Common myeloid progenitor, CD34-positive (primary cell): ENCODE data around the gene TMPRSS11F.

Source experiments
- CTCF ChIA-PET: fragments of 350-600 bp; sonication (Branson Sonifier 250); formaldehyde crosslinking; loops from one replicate; lab custom pipeline; 2021; ENCODE audit warnings: antibody characterized with exemption; lab: Charles Lee
- POLR2A ChIA-PET: fragments of 350-600 bp; sonication (Branson Sonifier 250); formaldehyde crosslinking; loops from one replicate; lab custom pipeline; 2021; ENCODE audit warnings: antibody characterized with exemption; lab: Charles Lee
- DNase-seq, 3 donors: peaks; one replicate each; pipeline versions ENCODE4 v3.0.0 to v3.0.0-alpha.2; 2013
- H3K27ac ChIP-seq, 2 experiments: 1 replicate in 1 of 2; 2 replicates in 1 of 2; pipeline ENCODE4 v1.7.0; 2013; ENCODE audit warnings: inconsistent platforms in 2 of 2, low read length in 2 of 2, mild to moderate bottlenecking in 2 of 2, low read depth in 1 of 2, moderate library complexity in 1 of 2; ENCODE audit not compliant: severe bottlenecking in 2 of 2, insufficient read depth in 1 of 2, poor library complexity in 1 of 2
- H3K27me3 ChIP-seq, 5 experiments: replicated peaks in 2 of 5; 1 replicate in 3 of 5; 2 replicates in 2 of 5; pipeline versions ENCODE4 v1.6.1 to v1.7.0; 2013; ENCODE audit warnings: low read length in 4 of 5, mild to moderate bottlenecking in 2 of 5, moderate library complexity in 2 of 5, inconsistent platforms in 1 of 5; ENCODE audit not compliant: insufficient read depth in 5 of 5, control insufficient read depth in 4 of 5
- H3K36me3 ChIP-seq, 4 experiments: 1 replicate in 2 of 4; 2 replicates in 2 of 4; pipeline versions ENCODE4 v1.6.1 to v1.7.0; 2013; ENCODE audit warnings: low read length in 3 of 4, control low read depth in 1 of 4, mild to moderate bottlenecking in 1 of 4; ENCODE audit not compliant: control insufficient read depth in 4 of 4, insufficient read depth in 4 of 4
- H3K4me1 ChIP-seq, 4 experiments: 1 replicate in 3 of 4; 2 replicates in 1 of 4; pipeline versions ENCODE4 v1.6.1 to v1.7.1; 2013; ENCODE audit warnings: low read length in 3 of 4, mild to moderate bottlenecking in 3 of 4, control low read depth in 1 of 4, inconsistent platforms in 1 of 4, moderate library complexity in 1 of 4; ENCODE audit not compliant: control insufficient read depth in 4 of 4, insufficient read depth in 4 of 4; ENCODE audit errors: control extremely low read depth in 1 of 4
- H3K4me3 ChIP-seq, 7 experiments: 1 replicate in 4 of 7; 2 replicates in 3 of 7; pipeline versions ENCODE4 v1.5.1 to v1.7.0; 2013; ENCODE audit warnings: mild to moderate bottlenecking in 7 of 7, low read length in 6 of 7, moderate library complexity in 6 of 7, inconsistent platforms in 2 of 7, low read depth in 2 of 7, control low read depth in 1 of 7; ENCODE audit not compliant: insufficient read depth in 4 of 7, control insufficient read depth in 1 of 7; ENCODE audit errors: extremely low read depth in 1 of 7
- H3K9me3 ChIP-seq, 5 experiments: 1 replicate in 4 of 5; 2 replicates in 1 of 5; pipeline versions ENCODE4 v1.6.1 to v1.7.1; 2013; ENCODE audit warnings: low read length in 4 of 5, mild to moderate bottlenecking in 2 of 5, inconsistent platforms in 1 of 5, low read depth in 1 of 5, moderate library complexity in 1 of 5; ENCODE audit not compliant: control insufficient read depth in 4 of 5, insufficient read depth in 2 of 5; ENCODE audit errors: control extremely low read depth in 1 of 5
- whole genome bisulfite sequencing: methylation state at CpG from one replicate; pipeline ENCODE4 v1.1.5; 2013; ENCODE audit not compliant: insufficient coverage; 5-methylcytosine and 5-hydroxymethylcytosine counted together

Gene TMPRSS11F

DNA sequence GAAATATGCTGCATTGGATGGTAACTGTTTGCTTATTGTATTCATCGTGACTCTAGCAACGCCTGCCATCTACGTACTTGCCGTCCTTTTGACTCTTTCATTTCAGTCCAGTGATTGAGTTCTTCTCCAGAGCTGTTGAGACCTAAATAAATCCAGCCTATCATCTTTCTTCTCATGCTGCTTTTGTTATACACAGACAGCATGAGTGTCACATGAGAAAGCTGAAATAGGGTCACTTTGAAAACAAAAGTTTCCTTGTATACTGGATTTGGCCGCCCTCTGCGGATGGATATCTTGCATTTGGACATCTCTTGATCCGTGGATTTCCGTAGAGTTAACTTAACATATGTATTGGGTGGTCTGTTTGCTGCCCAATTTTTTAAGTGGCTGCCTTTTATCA is 67.2 kb downstream of the TMPRSS11F start:
- ChIA-PET CTCF (no interaction called here), POLR2A (no interaction called here)
- Histone ChIP-seq H3K36me3 (no peaks in the 10 kb centered on the region), H3K9me3 (no peaks in the 10 kb centered on the region), H3K4me3 (no peak overlapping the region), H3K27ac (no peak overlapping the region), H3K4me1 (no peaks in the 10 kb centered on the region), H3K27me3 (no peaks in the 10 kb centered on the region)
- WGBS, result 99% methylated on average over 8 of the region's 8 CpGs
- DNase-seq, result no peak

DNA sequence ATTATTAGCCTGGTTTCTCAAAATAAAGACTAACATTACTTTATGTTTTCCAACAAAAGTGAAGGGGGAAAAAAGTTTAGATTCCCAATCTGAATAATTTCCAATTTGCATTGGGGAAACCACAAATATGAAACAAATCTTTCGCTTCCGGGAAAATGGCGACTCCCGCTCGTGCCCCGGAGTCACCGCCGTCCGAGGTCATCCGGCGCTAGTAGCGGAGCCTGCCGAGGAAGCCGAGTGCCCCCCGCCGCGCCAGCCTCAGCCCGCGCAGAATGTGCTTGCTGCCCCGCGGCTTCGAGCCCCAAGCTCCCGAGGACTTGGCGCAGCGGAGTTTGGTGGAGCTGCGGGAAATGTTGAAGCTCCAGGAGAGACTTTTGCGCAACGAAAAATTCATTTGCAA is 91.4 kb downstream of the TMPRSS11F start:
- ChIA-PET POLR2A (no interaction called here), CTCF (no interaction called here)
- no peak overlapping the region for H3K4me3 ChIP-seq
- WGBS, result over 99% methylated on average over 17 of the region's 28 CpGs
- no peaks in the 10 kb centered on the region for H3K4me1 ChIP-seq
- no peak for DNase-seq
- no peaks in the 10 kb centered on the region for H3K9me3 ChIP-seq
- H3K36me3 ChIP-seq, result no peaks in the 10 kb centered on the region
- H3K27me3 ChIP-seq, result peaks cover 0 to 2% (median 0%) of the 10 kb centered on the region in 5 experiments
- H3K27ac ChIP-seq, result no peak overlapping the region

DNA sequence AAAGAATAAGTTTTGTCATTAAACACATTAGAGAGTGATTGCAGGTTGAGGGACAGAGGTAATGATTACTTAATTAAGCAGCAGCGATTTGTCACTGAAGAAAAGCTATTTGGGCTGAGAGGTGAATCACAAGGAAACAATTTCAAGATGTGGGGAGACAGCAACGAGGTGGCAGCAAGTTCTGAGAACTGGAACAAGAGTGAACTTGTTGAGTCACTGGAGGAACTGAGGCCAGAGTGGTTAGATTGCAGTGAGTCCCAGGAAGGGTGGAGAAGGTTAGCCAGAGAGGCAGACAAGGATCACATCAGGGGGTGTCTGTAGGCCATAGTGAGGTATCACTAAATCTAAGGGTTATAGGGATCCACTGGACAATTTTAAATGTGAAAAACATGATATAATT is 108.5 kb downstream of the TMPRSS11F start:
- Histone ChIP-seq H3K4me1 (no peaks in the 10 kb centered on the region), H3K36me3 (no peaks in the 10 kb centered on the region), H3K4me3 (no peak overlapping the region), H3K27ac (no peak overlapping the region), H3K27me3 (no peaks in the 10 kb centered on the region), H3K9me3 (no peaks in the 10 kb centered on the region)
- 73% methylated on average over 2 of the region's 2 CpGs for WGBS
- ChIA-PET POLR2A (no interaction called here), CTCF (no interaction called here)
- DNase-seq, result no peak

DNA sequence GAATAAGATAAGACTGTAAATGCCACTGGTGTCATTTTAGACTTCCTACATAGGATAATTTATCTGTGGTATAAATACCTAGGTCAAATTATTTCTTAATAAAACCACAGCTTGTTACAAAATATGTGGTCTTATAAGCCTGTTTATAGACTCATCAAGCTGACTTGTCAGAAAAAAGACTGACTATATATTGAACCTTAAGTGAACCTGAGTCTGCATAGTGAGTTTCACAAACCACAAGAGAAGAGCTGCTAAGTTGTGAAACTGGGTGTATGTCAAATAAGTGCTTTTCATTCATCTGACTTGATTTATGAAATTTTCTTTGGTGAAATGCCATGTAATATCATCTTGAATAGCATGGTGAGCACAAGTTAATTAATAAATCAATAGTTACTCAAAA is 118.0 kb downstream of the TMPRSS11F start:
- H3K9me3 ChIP-seq, result no peaks in the 10 kb centered on the region
- ChIA-PET CTCF (interaction anchor here (1.5 kb wide), 1 partner anchor 16 kb away, joined by 4 read pairs; no protein-coding TSS in a partner anchor), POLR2A (interaction anchor here (0.7 kb wide), 1 partner anchor 591 kb away, joined by 3 read pairs; no protein-coding TSS in a partner anchor)
- no peak overlapping the region for H3K4me3 ChIP-seq
- H3K4me1 ChIP-seq, result no peaks in the 10 kb centered on the region
- H3K27me3 ChIP-seq, result no peaks in the 10 kb centered on the region
- no peak overlapping the region for H3K27ac ChIP-seq
- no peak for DNase-seq
- no peaks in the 10 kb centered on the region for H3K36me3 ChIP-seq
